Bronchial epithelial cell (primary cell): ENCODE measurements around the gene GPX2. TPM values are rescaled to one million over a fixed set of nuclear protein-coding genes. Genes with fewer than 3 reads are reported as not detected.

Source experiments
- DNase-seq: peaks from one replicate; pipeline ENCODE4 v3.0.0-alpha.2; 2010; ENCODE audit warnings: low read depth
- FAIRE-seq: peaks from 2 replicates; lab custom pipeline; 2011; peaks lifted over from hg19 to GRCh38; lab: Jason Lieb, UNC
- H3K27me3 ChIP-seq: 2 replicates; pipeline ENCODE4 v1.5.1; 2011; ENCODE audit warnings: low read length; ENCODE audit not compliant: control insufficient read depth, insufficient read depth
- H3K36me3 ChIP-seq: 2 replicates; pipeline ENCODE4 v1.5.1; 2011; ENCODE audit warnings: low read length; ENCODE audit not compliant: control insufficient read depth, insufficient read depth
- H3K4me3 ChIP-seq: 2 replicates; pipeline ENCODE4 v1.5.1; 2011; ENCODE audit warnings: mild to moderate bottlenecking, low read depth, low read length, control low read depth
- total RNA-seq: library from RNA; depleted of rRNA; stranded (reverse); fragments of >200 nt; gene quantifications from 2 replicates; pipeline ENCODE4 v1.2.1, GENCODE V29; 2014
- TF ChIP-seq, protein P1 (sequence below): IDR thresholded peaks from 2 replicates; pipeline ENCODE4 v1.5.1; 2011; ENCODE audit warnings: mild to moderate bottlenecking, moderate library complexity, low read length, control low read depth, inconsistent platforms; ENCODE audit not compliant: insufficient read depth, severe bottlenecking

The GPX2 gene
- total RNA-seq, 1 donor from 2014 or later, result 1.3 TPM

GRCh38 chr14:64971943-64972791, 29.6 kb upstream of the GPX2 start, which contains the start of gene RAB15:
Gene RAB15, minus strand, starts transcription at chr14:64972336. Its CDS starts 260 bp downstream, at chr14:64972076.
- TF ChIP-seq, protein P1, sequence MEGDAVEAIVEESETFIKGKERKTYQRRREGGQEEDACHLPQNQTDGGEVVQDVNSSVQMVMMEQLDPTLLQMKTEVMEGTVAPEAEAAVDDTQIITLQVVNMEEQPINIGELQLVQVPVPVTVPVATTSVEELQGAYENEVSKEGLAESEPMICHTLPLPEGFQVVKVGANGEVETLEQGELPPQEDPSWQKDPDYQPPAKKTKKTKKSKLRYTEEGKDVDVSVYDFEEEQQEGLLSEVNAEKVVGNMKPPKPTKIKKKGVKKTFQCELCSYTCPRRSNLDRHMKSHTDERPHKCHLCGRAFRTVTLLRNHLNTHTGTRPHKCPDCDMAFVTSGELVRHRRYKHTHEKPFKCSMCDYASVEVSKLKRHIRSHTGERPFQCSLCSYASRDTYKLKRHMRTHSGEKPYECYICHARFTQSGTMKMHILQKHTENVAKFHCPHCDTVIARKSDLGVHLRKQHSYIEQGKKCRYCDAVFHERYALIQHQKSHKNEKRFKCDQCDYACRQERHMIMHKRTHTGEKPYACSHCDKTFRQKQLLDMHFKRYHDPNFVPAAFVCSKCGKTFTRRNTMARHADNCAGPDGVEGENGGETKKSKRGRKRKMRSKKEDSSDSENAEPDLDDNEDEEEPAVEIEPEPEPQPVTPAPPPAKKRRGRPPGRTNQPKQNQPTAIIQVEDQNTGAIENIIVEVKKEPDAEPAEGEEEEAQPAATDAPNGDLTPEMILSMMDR, result no peak
- Histone ChIP-seq H3K4me3 (peak within 1 kb of the TSS; percentile 48), H3K27me3 (peaks cover 6% of the 10 kb centered on the region), H3K36me3 (no peaks in the 10 kb centered on the region)
- FAIRE-seq (no peak), DNase-seq (no peak)

- Histone ChIP-seq H3K27me3 (peaks cover 6% of the 10 kb centered on the region), H3K4me3 (peak overlapping the region; percentile 48), H3K36me3 (no peaks in the 10 kb centered on the region)
- TF ChIP-seq, protein P1, result no peak
- FAIRE-seq (no peak), DNase-seq (no peak)
These were observed 29.0 kb upstream of the GPX2 start for GRCh38 chr14:64971491-64971942.

DNA sequence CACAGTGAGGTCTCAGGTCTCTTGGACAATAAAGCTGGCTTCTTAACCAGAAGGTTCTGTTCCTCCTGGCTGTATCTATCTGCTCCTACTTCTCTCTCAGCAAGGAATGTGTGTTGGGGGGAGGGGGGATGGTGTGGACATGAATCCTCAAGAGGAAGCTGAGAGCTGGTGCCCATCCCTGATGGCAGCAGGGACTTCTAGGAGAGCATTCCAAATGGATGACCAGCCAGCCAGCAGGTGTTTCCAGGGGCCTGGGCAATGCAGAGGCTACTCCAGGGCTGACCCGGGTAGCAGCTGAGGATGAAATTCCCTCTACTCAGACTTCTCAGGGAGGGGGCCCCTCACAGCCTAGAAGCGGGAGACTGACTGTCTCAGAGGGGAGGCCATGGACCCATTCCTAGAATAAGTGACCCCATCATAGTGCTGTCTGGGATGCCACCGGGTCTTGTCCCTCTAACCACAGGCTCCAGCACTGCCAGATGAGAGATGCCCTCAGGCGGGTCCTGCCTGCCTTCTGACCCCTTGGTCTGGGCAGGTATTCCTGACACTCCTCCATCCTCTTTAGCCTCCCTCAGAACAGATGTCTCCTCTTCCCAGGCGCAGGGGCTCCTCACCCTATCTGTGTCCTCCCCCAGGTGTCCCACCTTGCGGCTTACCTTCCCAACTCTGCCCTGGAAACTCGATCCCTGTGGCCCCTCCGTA, 28.4 kb upstream of the GPX2 start:
- H3K4me3 ChIP-seq, result no peak overlapping the region
- H3K36me3 ChIP-seq, result no peaks in the 10 kb centered on the region
- no peak for FAIRE-seq
- peaks cover 3% of the 10 kb centered on the region for H3K27me3 ChIP-seq
- TF ChIP-seq, protein P1, result no peak
- DNase-seq, result no peak

- TF ChIP-seq, protein P1, result no peak
- H3K4me3 ChIP-seq, result no peak overlapping the region
- FAIRE-seq (no peak), DNase-seq (no peak)
- H3K36me3 ChIP-seq, result no peaks in the 10 kb centered on the region
- H3K27me3 ChIP-seq, result peaks cover 3% of the 10 kb centered on the region
These were observed 27.5 kb upstream of the GPX2 start for GRCh38 chr14:64970041-64970440.

DNA sequence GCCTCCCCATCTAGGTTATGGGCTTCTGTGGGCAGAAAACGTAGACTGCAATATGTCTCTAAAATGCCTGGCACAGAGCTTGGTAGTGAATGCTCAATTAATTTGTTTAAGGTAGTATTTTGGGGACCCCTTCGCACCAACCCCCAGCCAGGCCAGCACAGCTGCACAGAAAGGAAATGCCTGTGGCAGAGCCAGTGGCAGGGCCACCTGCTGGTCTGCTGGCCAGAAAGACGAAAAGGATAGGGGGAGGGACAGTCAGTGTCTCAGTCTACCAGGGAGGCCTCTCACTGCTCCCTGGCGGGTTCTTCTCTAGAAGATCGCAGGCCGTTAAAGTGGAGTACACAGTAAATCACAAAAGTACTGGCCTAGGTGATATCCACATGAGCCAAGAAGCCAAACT, 26.1 kb upstream of the GPX2 start:
- Histone ChIP-seq H3K27me3 (peaks cover 3% of the 10 kb centered on the region), H3K36me3 (no peaks in the 10 kb centered on the region), H3K4me3 (no peak overlapping the region)
- DNase-seq, result no peak
- TF ChIP-seq, protein P1, result no peak
- no peak for FAIRE-seq
